22Rv1 (cell line): ENCODE data around the gene TRIM2.

Experiments
- CTCF ChIP-seq: fragments of 450-650 bp; IDR thresholded peaks from 2 replicates; pipeline ENCODE4 v1.5.1; 2017; ENCODE audit warnings: mild to moderate bottlenecking
- ZFX ChIP-seq: fragments of 450-650 bp; IDR thresholded peaks from 2 replicates; pipeline ENCODE4 v1.6.1; 2017; ENCODE audit warnings: antibody characterized with exemption, borderline replicate concordance

- TF ChIP-seq CTCF (no peak), ZFX (no peak)
These were observed 18.9 kb upstream of the TRIM2 start for GRCh38 chr4:153185331-153185852.
